RPMI8226 (cell line): Measurements from ENCODE around the gene ARHGDIA.

Experiments used
- DNase-seq: peaks from one replicate; pipeline ENCODE4 v3.0.0-alpha.2; 2015

The ARHGDIA gene

DNA sequence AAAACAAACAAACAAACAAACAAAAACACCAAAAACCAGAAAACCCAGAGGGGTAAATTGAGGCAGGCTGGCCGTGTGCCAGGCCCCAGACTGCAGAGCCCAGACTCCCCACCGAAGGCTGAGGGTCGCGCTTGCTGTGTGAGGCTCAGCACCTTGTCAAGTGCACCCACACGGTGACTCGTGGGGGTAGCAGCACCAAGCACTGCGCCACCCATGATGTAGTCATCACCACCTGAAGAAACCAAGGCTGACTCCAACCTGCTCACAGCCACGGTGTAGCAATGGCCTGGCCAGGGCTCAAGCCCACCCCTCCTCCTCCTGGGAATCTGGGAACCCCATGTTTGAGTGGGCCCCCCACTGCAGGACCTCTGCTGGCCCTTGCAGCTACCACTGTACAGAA lies 50.0 kb downstream of the ARHGDIA start:
- DNase-seq, result no peak

- DNase-seq, result no peak
Measured at GRCh38 chr17:81819708-81820107, 51.4 kb downstream of the ARHGDIA start.

- DNase-seq, result no peak
Measured at GRCh38 chr17:81817758-81818147, 53.4 kb downstream of the ARHGDIA start.
